SK-N-SH treated with all-trans-retinoic acid at 6 μM for 48 hours (cell line): Measurements from ENCODE around the gene FLT4.

Source experiments
- ATAC-seq: fragments of 200-7000 bp; cut with Tn5 transposase; 3 replicates; pipeline ENCODE4 v1.9.1; 2020; ENCODE audit warnings: mild to moderate bottlenecking, moderate library complexity
- BACH2 ChIP-seq: fragments of 250-450 bp; sonication (Bioruptor Pico); IDR thresholded peaks from 2 replicates; pipeline ENCODE4 v1.9.0; 2021; ENCODE audit warnings: mild to moderate bottlenecking, borderline replicate concordance
- CREB5 ChIP-seq: fragments of 250-450 bp; sonication (Bioruptor Pico); IDR thresholded peaks from 2 replicates; pipeline ENCODE4 v1.5.1; 2020; ENCODE audit warnings: low read depth, mild to moderate bottlenecking, moderate library complexity
- CSDC2 ChIP-seq: fragments of 250-450 bp; sonication (Bioruptor Pico); IDR thresholded peaks from 2 replicates; pipeline ENCODE4 v1.5.0; 2020; ENCODE audit warnings: mild to moderate bottlenecking, moderate library complexity
- CSRNP3 ChIP-seq: fragments of 250-450 bp; sonication (Bioruptor Pico); IDR thresholded peaks from 2 replicates; pipeline ENCODE4 v1.5.1; 2021; ENCODE audit warnings: mild to moderate bottlenecking, moderate library complexity
- ESRRG ChIP-seq: fragments of 250-450 bp; sonication (Bioruptor Pico); IDR thresholded peaks from 2 replicates; pipeline ENCODE4 v1.6.1; 2021; ENCODE audit warnings: mild to moderate bottlenecking
- GLIS3 ChIP-seq: fragments of 250-450 bp; sonication (Bioruptor Pico); IDR thresholded peaks from 2 replicates; pipeline ENCODE4 v1.5.0; 2020; ENCODE audit warnings: mild to moderate bottlenecking, moderate library complexity
- ISL1 ChIP-seq: fragments of 250-450 bp; sonication (Bioruptor Pico); IDR thresholded peaks from 2 replicates; pipeline ENCODE4 v2.1.2; 2022; ENCODE audit warnings: mild to moderate bottlenecking, moderate library complexity
- OSR1 ChIP-seq: fragments of 250-450 bp; sonication (Bioruptor Pico); IDR thresholded peaks from 2 replicates; pipeline ENCODE4 v1.8.0; 2022; ENCODE audit warnings: moderate library complexity, mild to moderate bottlenecking, inconsistent platforms
- PATZ1 ChIP-seq: fragments of 250-450 bp; sonication (Bioruptor Pico); IDR thresholded peaks from 2 replicates; pipeline ENCODE4 v1.8.0; 2020; ENCODE audit warnings: mild to moderate bottlenecking, moderate library complexity, borderline replicate concordance
- POU6F1 ChIP-seq: fragments of 250-450 bp; sonication (Bioruptor Pico); IDR thresholded peaks from 2 replicates; pipeline ENCODE4 v1.8.0; 2021; ENCODE audit warnings: low read depth, mild to moderate bottlenecking, moderate library complexity, borderline replicate concordance
- PPARA ChIP-seq: fragments of 250-450 bp; sonication (Bioruptor Pico); IDR thresholded peaks from 2 replicates; pipeline ENCODE4 v1.5.0; 2020; ENCODE audit warnings: mild to moderate bottlenecking, borderline replicate concordance
- SNAI2 ChIP-seq: fragments of 250-450 bp; sonication (Bioruptor Pico); IDR thresholded peaks from 2 replicates; pipeline ENCODE4 v1.5.0; 2020; ENCODE audit warnings: mild to moderate bottlenecking, moderate library complexity
- TCF4 ChIP-seq: fragments of 250-450 bp; sonication (Bioruptor Pico); IDR thresholded peaks from 2 replicates; pipeline ENCODE4 v1.8.0; 2021; ENCODE audit warnings: mild to moderate bottlenecking, moderate library complexity, borderline replicate concordance
- TOX ChIP-seq: fragments of 250-450 bp; sonication (Bioruptor Pico); IDR thresholded peaks from 2 replicates; pipeline ENCODE4 v1.8.0; 2021; ENCODE audit warnings: mild to moderate bottlenecking, moderate library complexity, borderline replicate concordance
- TSHZ2 ChIP-seq: fragments of 250-450 bp; sonication (Bioruptor Pico); IDR thresholded peaks from 2 replicates; pipeline ENCODE4 v1.5.0; 2020; ENCODE audit warnings: mild to moderate bottlenecking, moderate library complexity
- ZC3H10 ChIP-seq: fragments of 250-450 bp; sonication (Bioruptor Pico); IDR thresholded peaks from 2 replicates; pipeline ENCODE4 v1.5.1; 2021; ENCODE audit warnings: mild to moderate bottlenecking, moderate library complexity
- ZFP3 ChIP-seq: fragments of 250-450 bp; sonication (Bioruptor Pico); IDR thresholded peaks from 2 replicates; pipeline ENCODE4 v1.5.0; 2020; ENCODE audit warnings: mild to moderate bottlenecking, moderate library complexity
- ZNF565 ChIP-seq: fragments of 450-650 bp; formaldehyde crosslinking; conservative IDR thresholded peaks from 2 replicates; pipeline ENCODE4 v1.5.0; 2020; ENCODE audit warnings: low read depth, mild to moderate bottlenecking, moderate library complexity
- ZNF70 ChIP-seq: fragments of 450-650 bp; formaldehyde crosslinking; IDR thresholded peaks from 2 replicates; pipeline ENCODE4 v1.5.0; 2020; ENCODE audit warnings: mild to moderate bottlenecking, moderate library complexity
- ZNF8 ChIP-seq: fragments of 450-650 bp; formaldehyde crosslinking; IDR thresholded peaks from 2 replicates; pipeline ENCODE4 v1.5.0; 2020; ENCODE audit warnings: mild to moderate bottlenecking, moderate library complexity

Gene FLT4

GRCh38 chr5:180603076-180603594 is 46.3 kb downstream of the FLT4 start:
- no peak for ATAC-seq
- TF ChIP-seq TOX (CRISPR knock-in tag) (no peak), ISL1 (CRISPR knock-in tag) (no peak), ESRRG (CRISPR knock-in tag) (no peak), GLIS3 (no peak), OSR1 (CRISPR knock-in tag) (no peak), CREB5 (CRISPR knock-in tag) (no peak), ZFP3 (CRISPR knock-in tag) (no peak), PPARA (CRISPR knock-in tag) (no peak), ZC3H10 (CRISPR knock-in tag) (no peak)
- TF ChIP-seq, all 23 proteins: peak for 0

- ATAC-seq, result no peak
- TF ChIP-seq BACH2 (CRISPR knock-in tag) (no peak), ZNF8 (CRISPR knock-in tag) (no peak), ISL1 (CRISPR knock-in tag) (no peak), ZFP3 (CRISPR knock-in tag) (no peak), TCF4 (no peak), ESRRG (CRISPR knock-in tag) (no peak), TSHZ2 (CRISPR knock-in tag) (no peak)
Measured at GRCh38 chr5:180602481-180603075, 46.8 kb downstream of the FLT4 start.

- TF ChIP-seq POU6F1 (CRISPR knock-in tag) (no peak), CSRNP3 (CRISPR knock-in tag) (no peak), TSHZ2 (CRISPR knock-in tag) (no peak), ISL1 (CRISPR knock-in tag) (no peak), ZNF70 (CRISPR knock-in tag) (no peak), ZNF565 (CRISPR knock-in tag) (no peak), PATZ1 (no peak), CSDC2 (no peak), PPARA (CRISPR knock-in tag) (no peak), CREB5 (CRISPR knock-in tag) (no peak), ZC3H10 (CRISPR knock-in tag) (no peak), BACH2 (CRISPR knock-in tag) (no peak), SNAI2 (CRISPR knock-in tag) (no peak)
- ATAC-seq, result no peak
Measured at GRCh38 chr5:180601591-180602480, 47.6 kb downstream of the FLT4 start.
